GM19463 (cell line): ENCODE results near the gene SMARCC1.

ENCODE experiments used
- ATAC-seq: cut with Tn5 transposase; IDR thresholded peaks from one replicate; pipeline ENCODE4 v1.9.1; 2021; ENCODE audit warnings: mild to moderate bottlenecking, moderate library complexity; ENCODE audit not compliant: unreplicated experiment

SMARCC1 gene

DNA sequence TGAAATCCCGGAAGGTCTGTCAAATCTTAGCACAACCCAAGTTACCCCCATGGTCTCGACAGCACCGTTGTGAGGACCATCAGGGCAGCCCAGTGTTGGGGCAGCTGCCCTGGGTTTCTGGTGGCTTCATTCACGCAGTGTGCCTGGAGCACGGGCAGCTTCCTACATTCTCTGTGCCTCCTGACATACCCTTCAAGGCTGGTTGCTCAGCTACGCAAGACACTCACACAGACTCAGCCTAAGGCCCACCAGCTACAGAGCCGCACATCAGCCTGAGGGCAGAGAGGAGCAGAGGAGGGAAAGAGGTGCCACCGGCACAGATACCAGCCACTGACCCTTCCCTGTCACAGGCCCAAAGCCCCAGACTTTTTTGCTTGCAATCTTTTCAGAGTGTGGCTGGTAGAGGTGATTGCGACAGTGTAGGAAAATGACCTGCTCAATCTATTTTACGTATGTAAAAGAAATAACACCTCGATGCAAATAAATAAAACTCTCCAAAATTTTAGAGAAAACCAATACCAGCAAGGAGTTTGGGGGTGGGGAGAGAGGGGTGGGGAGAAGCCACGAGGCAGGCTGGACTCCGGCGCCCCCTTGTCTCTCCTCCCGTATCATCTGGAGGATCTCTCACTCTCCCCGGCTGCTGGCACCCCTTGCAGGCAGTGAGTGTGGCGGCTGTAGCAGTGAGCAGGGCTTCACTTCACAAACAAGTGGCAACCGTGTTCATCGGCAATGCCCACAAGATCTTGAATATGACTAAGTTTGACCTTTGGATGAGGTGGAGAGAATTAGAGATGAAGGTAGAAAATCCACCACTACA lies 215.8 kb downstream of the SMARCC1 start:
- no peak for ATAC-seq

DNA sequence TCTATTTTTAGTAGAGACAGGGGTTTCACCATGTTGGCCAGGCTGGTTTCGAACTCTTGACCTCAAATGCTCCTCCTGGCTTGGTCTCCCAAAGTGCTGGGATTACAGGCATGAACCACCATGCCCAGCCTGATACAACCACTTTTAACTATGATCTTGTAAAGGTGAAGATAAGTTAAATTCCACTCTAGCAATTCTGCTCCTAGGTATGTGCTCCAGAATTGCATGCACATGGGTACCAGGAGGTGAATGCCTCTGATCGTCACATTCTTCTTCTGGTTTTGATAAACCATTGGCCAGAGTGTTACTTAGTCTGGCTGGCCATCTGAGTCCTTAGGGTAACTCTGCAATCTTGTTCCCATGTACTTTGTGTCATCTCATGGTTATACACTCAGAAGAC lies 225.3 kb downstream of the SMARCC1 start:
- ATAC-seq, result no peak

DNA sequence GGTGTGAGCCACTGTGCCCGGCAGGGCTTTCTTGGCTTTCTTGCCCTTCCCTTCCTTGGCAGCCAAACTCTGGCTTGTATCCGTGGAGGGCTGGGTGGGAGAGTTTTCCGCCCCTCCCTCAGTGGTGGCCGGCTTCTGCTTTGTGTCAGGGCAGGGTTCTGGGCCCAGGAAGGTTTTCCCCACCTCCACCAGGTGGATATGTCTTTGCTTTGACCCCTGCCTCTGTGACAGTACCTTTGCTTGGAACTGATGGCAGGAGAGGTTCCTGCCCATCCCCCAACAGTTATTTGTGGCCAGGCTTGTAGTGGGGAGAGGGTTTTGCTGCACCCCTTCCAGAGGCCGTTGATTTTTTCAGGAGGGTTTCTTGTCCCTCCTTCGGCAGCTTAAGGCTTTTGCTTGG lies 227.4 kb downstream of the SMARCC1 start:
- no peak for ATAC-seq

DNA sequence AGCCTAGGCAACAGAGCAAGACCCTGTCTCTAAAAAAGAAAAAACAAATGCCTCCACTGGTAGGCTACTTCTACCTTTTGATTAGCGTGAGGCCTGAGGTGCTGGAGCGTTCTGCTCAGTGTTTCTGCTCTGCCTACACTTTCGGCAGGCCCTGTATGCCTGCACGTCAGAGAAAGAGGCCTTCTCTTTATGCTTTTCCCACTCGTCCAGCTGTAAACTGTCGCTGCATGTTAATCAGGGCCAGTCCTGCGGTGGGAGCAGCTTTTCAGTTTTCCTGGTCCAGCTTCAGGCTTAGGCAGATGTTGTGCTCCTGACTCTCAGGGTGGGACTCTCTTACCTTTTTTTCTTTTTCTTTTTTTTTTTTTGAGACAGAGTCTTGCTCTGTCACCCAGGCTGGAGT lies 228.3 kb downstream of the SMARCC1 start:
- no peak for ATAC-seq

DNA sequence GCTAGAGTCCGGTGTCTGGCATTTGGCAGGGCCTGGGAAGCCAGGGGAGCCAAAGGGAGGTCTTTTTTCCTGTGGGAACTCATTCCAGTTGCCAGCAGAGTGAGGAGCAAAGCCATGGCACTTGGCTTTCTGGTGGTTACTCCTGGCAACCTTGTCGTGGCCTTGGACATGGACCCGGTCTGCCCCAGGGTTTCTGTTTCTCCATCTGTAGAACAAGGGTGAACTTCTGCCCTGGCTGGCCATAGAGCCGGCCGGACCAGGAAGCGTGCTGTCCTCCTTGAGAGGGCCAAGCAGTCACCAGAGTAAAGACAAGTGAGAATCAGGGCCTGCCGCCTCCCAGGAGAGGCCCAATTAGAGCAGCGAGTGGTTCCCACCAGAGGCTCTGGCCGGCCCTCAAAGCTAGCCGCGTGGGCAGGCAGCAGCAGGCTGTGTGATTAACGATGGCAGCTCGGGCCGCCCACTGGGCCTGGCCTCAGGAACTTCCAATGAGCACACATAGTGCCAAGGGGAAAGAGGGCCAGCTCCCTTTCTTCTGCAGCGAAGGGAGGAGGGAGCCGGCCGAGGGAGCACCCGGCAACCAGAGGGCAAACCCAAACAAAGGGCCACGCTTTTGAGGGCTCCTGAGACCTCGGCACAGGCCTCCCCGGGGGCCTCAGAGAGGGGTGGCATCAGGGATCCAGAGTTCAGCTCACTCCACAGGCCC lies 239.1 kb downstream of the SMARCC1 start:
- ATAC-seq, result no peak

DNA sequence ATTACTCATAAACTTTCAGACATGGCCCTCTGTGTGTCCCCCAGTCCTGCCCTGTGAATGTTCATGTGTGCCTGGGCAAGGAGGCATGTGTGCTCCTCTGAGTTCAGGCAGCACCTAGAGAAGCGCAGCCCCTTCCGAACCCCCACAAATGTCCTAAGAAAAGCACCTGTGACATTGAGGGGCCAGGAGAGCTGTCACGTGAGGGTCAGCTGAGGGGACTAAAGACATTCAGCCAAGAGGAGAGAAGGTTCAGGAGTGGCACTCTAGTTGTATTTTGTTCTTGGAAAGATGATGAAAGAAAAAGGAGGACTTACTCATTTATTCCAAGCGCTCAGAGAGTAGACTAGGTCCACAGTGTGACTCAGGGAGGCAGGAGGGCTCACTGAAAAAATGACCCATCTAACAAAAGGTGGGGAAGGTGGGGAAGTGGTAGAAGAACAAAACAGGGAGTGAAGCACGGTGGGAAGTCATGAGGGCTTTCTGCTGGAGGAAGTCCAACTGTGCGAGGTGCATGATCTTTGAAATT lies 240.0 kb downstream of the SMARCC1 start:
- no peak for ATAC-seq

DNA sequence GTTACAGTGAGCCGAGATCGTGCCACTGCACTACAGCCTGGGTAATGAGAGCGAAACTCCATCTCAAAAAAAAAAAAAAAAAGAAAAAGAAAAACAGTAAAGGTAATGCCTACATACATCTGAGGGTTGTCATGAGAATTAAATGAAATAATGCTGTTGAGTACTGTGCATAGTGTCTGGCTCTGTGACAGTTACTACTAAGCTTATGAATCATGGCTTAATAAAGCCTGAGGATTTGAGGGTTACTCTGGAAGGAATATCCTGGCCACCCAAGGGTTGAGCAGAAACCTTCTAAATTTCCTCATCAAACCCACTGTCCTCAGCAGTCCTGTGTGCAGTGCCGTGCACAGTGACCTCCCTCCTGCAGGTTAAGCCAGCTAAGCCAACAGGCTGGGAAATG lies 241.4 kb downstream of the SMARCC1 start:
- ATAC-seq, result no peak

DNA sequence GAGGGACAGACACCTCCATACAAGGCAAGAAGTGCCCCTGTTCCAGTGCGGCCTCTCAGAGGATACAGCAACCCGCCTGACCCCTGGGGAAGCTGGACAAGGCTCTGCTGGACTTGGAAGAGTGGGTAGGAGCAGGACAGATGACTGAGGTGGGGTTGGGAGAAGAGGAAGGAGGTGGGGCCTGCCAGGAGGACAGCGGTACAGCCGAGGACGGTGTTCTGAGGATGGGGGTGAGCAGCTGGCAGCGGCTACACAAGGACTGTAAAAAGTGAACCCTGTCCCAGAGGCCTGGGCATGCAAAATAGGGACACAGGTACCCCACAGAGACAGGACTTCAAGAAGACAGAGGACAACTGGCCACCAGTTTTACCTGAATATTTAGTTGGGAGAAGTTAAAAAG lies 244.7 kb downstream of the SMARCC1 start:
- no peak for ATAC-seq

DNA sequence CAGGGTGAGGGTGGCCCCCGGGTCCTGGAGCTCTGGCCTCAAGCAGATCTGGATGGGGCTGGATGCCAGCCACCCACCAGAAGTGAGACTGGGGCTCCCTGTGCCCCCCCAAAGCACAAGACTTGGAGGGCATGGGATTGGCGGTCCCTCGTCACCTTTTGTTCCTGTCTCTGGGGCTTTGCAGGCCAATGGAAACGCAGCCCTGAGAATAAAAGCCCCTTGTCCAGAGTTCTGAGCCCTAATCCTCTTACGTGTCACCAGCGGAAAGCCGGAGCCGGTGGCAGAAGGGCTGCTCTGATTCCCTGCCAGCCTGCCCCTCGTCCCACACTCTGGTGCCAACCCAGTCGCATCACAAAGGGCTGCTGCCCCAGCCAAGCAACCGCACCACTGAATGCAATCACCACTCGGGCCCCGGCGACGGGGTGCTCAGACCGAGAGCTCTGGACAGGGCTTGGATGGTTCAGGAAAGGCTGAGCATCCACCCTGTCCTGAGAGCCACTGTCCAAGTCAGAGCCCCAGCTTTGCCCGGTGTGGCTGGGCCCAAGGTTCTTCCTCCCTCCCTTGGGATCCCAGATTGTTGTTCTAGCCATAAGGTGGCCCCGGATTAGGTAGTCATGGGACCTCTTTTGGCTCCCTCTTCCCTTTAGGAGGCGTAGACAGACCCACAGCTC lies 245.3 kb downstream of the SMARCC1 start:
- ATAC-seq, result no peak
